NCI-H2081 treated with DMSO at 0.1 percent for 48 hours (cell line): ENCODE measurements around the gene ETV3L.

Source experiments
- DNase-seq: peaks from one replicate; lab custom pipeline; 2025; lab: John Stamatoyannopoulos, UW

ETV3L gene

GRCh38 chr1:157132111-157132510 lies 32.5 kb upstream of the ETV3L start:
- DNase-seq: no peak

DNA sequence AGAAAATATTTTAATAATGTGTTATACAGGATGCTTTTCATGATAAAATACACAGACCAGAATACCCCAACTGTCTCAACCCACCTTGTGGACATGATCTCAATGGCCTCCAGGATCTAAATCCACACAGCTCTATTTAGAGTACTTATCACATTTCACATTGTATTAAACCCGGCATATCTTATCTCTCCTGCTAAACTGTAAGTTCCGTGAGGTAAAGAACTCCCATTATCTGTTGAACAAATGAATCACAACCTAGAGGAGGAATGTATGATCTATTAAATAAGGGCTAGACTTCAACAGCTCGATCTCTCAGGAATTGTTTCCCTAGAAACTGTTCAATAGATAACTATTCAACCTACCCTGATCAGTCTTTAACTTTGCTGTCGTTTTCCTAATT lies 31.7 kb upstream of the ETV3L start:
- no peak for DNase-seq

DNA sequence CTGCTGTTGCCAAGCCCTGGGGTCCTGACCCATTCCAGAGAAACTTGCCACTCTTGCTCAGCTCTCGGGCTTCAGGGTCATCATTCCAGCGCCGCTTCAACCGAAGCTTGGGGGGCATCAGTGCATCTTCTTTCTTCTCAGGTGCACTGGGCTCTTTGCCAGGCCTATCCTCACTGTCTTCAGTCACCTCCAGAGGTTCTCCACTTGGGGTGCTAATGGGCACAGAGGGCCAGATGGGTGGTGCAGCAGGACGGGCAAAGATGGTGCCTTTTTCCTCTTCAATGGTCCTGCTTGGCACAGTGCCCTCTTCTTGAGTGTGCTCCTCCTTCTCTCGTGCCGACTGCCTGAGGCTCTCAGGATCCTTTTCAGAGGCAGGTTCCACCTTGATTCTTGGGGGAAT lies 25.2 kb upstream of the ETV3L start:
- no peak for DNase-seq

GRCh38 chr1:157119448-157119847 lies 19.8 kb upstream of the ETV3L start:
- DNase-seq: no peak

DNA sequence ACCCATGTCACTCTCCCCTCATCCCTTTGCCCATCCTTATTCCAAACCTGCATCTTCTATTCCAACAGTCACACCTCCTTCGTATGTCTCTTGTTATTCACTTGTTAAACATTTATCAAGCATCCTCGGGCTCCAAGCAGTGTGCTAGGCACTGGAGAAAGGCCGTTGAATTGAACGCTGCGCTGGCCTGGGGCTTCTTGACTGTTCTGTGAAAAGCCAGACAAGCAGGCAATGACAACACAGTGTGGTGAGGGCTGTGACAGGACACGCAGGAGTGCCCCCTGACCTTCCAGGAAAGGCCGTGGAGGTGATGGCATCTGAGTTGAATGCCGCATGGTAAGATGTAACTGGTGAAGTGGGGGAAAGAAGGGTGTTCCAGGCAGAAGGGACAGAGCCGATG lies 19.4 kb upstream of the ETV3L start:
- no peak for DNase-seq

DNA sequence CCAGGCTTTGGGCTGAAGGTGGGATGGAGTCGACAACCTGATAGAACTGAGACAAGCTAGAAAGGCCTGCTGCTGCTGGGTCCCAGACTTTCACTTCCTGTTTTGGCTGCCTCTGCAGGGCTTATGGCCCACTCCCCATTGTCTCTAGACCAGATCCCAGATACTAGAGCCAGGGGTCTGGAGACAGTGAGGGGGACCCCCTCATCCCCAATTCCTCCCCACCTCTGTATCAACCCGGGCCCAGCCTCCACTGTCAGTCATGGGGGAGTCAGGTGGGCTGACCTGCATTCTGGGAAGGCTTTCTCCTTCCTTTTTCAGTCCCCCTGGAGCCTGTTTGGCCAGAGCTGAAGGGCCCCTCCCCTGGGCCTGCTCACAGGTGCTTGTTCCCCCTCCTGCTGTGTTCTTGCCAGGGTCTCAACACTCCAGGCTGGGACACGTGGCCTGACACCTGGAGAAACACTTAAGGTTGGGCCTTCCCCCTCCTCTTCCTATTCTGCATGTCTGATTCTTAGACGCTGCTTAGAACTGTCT lies 18.0 kb upstream of the ETV3L start:
- no peak for DNase-seq

DNA sequence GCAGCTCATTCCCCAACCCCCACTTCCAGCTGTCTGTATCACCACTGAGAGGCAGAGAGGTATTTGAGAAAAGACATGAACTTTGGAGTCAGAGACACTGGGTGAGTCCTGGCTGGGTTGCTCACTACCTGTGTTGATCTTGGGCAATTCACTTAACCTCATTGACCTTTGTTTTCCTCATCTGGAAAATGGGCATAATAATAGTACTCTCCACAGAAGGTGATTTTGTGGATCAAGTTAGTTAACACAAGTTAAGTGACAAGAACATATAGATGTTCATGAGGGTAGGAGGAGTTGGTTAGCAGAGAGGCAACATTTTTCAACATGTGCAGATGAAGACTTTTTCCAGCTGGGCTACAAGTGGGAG lies 17.1 kb upstream of the ETV3L start:
- no peak for DNase-seq

GRCh38 chr1:157115851-157116736 lies 16.5 kb upstream of the ETV3L start:
- DNase-seq: no peak

- no peak for DNase-seq
Observed at GRCh38 chr1:157115429-157115838, 15.8 kb upstream of the ETV3L start.

DNA sequence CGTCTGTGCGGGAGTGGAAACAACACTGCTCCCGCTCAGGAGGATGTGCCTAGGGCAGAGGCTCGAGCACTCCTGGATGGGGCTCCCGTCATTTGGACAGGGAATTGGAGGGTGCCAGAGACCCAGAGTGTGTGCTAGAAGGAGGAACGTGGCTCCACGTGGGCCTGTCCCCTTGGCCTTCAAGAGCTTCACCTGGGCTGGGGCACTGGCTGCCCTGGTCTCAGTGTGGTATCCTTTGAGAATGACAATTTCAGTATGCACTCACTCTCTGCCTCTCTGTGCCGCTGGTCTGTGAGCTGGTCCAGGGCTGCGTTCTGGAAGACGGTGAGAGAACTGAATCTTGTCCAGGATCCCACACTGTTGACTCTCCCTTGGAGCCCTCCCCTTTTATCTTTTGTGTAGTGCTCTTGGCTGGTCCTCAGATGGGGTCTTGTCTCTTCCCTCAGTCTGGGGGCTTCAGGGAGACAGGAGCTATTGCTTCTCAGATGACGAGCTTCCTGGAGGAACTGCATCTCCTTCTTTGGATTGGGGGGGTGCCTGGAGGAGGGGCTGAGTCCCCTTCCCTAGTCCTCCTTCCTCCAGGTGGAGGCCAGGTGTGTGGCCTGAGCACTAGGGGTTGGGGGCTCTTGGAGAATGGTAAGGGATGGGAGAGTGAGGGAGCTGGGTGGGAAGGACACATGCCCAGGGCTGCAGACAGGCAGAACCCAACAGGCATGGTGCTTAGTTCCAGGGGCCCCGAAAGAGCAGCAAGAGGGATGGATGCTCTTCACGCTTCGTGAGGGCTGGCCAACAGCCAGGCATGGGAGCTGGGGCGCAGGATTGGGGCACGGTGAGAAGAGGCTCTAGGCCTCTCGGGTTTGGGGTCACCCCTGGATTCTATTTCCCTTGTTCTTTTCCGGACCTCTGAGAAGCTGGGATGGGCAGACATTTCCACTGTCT lies 14.8 kb upstream of the ETV3L start:
- no peak for DNase-seq

GRCh38 chr1:157113631-157114030 lies 14.0 kb upstream of the ETV3L start:
- no peak for DNase-seq

GRCh38 chr1:157113106-157113505 lies 13.5 kb upstream of the ETV3L start:
- DNase-seq: no peak

DNA sequence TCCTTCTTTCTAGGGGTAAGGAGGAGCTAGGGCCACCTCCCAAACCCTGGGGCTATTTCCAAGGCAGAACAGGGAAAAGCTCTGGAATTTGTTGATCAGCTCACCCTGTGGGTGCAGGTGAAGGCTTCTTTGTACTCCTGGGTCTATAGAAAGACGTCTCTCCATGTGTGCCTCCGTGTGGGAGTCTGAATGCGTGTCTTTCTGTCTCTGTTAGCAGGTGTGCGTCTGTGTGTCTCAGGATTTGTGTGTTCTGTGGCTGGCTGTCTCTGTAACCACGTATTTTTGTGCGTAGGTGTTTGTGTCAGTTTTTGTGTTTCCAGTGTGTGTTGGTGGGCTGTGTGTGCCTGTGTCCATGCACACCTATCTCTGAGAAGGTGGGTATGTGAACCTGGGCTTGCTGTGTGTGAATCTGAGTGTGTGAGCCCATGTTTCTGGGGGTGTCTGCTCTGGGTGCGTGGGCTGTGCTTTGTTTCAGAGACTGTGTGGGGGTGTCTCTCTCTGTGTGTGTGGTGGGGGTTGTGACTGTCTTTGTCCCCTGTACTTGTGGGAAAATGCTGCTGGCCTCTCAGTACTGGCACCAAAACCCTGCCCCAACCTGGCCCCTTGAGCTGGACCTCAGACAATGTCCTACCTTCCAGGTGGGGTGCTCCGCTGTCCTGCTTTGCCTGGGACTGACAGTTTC lies 12.7 kb upstream of the ETV3L start:
- no peak for DNase-seq

GRCh38 chr1:157111396-157112165 lies 12.0 kb upstream of the ETV3L start:
- DNase-seq: no peak

DNA sequence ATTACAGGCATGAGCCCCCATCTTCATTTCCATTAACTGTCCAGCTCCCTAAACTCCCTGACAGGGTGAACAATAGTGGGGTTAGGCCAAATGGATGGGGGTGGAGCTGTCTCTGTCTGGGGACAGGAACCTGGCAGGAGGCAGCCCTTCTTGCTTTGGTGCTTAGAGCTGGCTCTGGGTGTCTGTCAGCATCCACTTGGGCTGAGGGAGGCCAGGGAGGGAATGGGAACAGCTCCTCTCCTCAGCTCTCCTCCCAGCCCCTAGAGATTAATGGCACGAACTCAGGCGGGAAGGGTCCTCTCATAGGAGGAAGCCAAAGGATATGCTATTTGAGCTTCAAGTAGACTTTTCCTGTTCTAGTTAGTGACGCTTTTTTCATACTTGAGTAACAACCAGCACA lies 11.1 kb upstream of the ETV3L start:
- DNase-seq: no peak

- DNase-seq: no peak
Observed at GRCh38 chr1:157110003-157110402, 10.4 kb upstream of the ETV3L start.

DNA sequence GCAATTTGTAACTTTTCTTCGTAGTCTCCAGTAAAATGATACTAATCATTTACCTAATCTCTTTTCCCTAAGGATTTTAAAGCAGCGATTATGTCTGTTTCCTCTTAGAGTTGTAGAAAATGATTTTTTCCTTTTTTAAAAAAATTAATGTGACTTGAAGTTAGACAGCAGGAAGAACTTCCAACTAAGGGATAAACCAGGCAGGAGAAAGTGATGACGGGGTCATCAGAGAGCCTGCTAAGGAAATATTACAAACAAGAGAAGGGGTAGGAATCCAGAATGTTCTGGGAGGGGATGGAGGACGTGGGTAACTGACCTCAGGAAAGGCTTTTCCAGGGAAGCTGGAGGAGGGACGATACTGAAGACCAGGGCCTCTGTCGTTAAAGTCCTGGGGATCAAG lies 8.8 kb upstream of the ETV3L start:
- no peak for DNase-seq

DNA sequence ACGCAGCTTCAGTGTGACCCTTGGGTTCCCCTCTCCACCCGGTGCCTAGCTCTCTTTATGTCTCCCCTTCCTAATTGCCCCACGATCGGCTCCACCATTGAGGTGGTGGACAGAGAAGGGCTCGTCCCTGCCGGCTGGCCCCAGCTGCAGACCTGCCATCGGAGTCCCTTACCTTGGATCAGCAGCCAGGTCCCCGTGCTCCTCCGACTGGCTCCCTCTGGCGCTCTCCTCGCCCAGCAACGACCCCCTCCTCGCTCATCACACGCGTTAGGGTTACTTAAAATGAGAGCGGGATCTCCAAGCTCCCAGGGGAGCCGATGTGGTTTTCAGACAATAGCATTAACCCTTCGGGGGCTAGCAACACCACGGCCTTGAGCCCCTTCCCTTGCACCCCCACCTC lies 8.1 kb upstream of the ETV3L start:
- DNase-seq: no peak

- no peak for DNase-seq
Observed at GRCh38 chr1:157106813-157107189, 7.2 kb upstream of the ETV3L start.

- DNase-seq: no peak
Observed at GRCh38 chr1:157105988-157106812, 6.6 kb upstream of the ETV3L start.
